Measurements from ENCODE around the gene CHCHD3. TPM values are rescaled to one million over a fixed set of nuclear protein-coding genes. Genes with fewer than 3 reads are reported as not detected.

Gene CHCHD3
- polyA plus RNA-seq, 1 donor (not counting 4 experiments of a cell fraction or from before 2014, with no cell fraction given), result 59.2 TPM

- FAIRE-seq, result no peak
- TF ChIP-seq, protein P1, sequence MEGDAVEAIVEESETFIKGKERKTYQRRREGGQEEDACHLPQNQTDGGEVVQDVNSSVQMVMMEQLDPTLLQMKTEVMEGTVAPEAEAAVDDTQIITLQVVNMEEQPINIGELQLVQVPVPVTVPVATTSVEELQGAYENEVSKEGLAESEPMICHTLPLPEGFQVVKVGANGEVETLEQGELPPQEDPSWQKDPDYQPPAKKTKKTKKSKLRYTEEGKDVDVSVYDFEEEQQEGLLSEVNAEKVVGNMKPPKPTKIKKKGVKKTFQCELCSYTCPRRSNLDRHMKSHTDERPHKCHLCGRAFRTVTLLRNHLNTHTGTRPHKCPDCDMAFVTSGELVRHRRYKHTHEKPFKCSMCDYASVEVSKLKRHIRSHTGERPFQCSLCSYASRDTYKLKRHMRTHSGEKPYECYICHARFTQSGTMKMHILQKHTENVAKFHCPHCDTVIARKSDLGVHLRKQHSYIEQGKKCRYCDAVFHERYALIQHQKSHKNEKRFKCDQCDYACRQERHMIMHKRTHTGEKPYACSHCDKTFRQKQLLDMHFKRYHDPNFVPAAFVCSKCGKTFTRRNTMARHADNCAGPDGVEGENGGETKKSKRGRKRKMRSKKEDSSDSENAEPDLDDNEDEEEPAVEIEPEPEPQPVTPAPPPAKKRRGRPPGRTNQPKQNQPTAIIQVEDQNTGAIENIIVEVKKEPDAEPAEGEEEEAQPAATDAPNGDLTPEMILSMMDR (optimal IDR thresholded peaks at IDR 0.05 in 1 of 3, IDR thresholded peaks at IDR 0.05 in 1 of 3, conservative IDR thresholded peaks at IDR 0.05 in 1 of 3; ENCODE audit: extremely low read depth in 1 of 3, insufficient read depth in 2 of 3, low read length in 3 of 3), result no peak
- TF ChIP-seq EZH2 (IDR thresholded peaks at IDR 0.05; ENCODE audit: low read length), result no peak
- Histone ChIP-seq H3K36me3 (ENCODE audit: control insufficient read depth in 2 of 2, extremely low read depth in 1 of 2, insufficient read depth in 2 of 2, low read length in 2 of 2) (no peaks in the 10 kb centered on the region), H3K4me3 (ENCODE audit: control insufficient read depth in 2 of 3, extremely low read depth in 1 of 3, insufficient read depth in 2 of 3, low read depth in 1 of 3, low read length in 3 of 3) (no peak overlapping the region), H3K27me3 (ENCODE audit: control insufficient read depth, extremely low read depth, insufficient read depth, low read length) (peaks cover 6% of the 10 kb centered on the region), H4K20me1 (ENCODE audit: control insufficient read depth, extremely low read depth, insufficient read depth, low read length) (no peaks in the 10 kb centered on the region), H3K79me2 (ENCODE audit: control insufficient read depth, insufficient read depth, low read length) (no peaks in the 10 kb centered on the region), H3K27ac (ENCODE audit: control insufficient read depth, insufficient read depth, low read length) (no peak overlapping the region), H3K9me3 (ENCODE audit: control insufficient read depth, low read depth, low read length) (no peaks in the 10 kb centered on the region), H3K9me1 (ENCODE audit: control insufficient read depth, extremely low read depth, insufficient read depth, low read length) (no peaks in the 10 kb centered on the region), H3K9ac (ENCODE audit: control insufficient read depth, extremely low read depth, insufficient read depth, low read length) (no peak overlapping the region), H3K4me2 (ENCODE audit: control insufficient read depth, extremely low read depth, insufficient read depth, low read depth, low read length) (no peak overlapping the region), H2AFZ (ENCODE audit: control insufficient read depth, low read length) (no peak overlapping the region), H3K4me1 (ENCODE audit: control insufficient read depth, extremely low read depth, insufficient read depth, low read length) (no peaks in the 10 kb centered on the region)
- no peak for DNase-seq (ENCODE audit: low read depth, low spot score)
- dilution Hi-C loops (cut with MboI; ENCODE audit: extremely low pct_ligation_motif_present, low sequenced_read_pairs), result no loop called here
Observed at GRCh38 chr7:132768099-132768498, 313.8 kb downstream of the CHCHD3 start.

- no peaks in the 10 kb centered on the region for H3K9me1 ChIP-seq (ENCODE audit: control insufficient read depth, extremely low read depth, insufficient read depth, low read length)
- H3K36me3 ChIP-seq (ENCODE audit: control insufficient read depth in 2 of 2, extremely low read depth in 1 of 2, insufficient read depth in 2 of 2, low read length in 2 of 2), result no peaks in the 10 kb centered on the region
- FAIRE-seq (no peak), DNase-seq (ENCODE audit: low read depth, low spot score) (no peak)
- H4K20me1 ChIP-seq (ENCODE audit: control insufficient read depth, extremely low read depth, insufficient read depth, low read length), result no peaks in the 10 kb centered on the region
- no peaks in the 10 kb centered on the region for H3K9me3 ChIP-seq (ENCODE audit: control insufficient read depth, low read depth, low read length)
- no peak overlapping the region for H3K4me2 ChIP-seq (ENCODE audit: control insufficient read depth, extremely low read depth, insufficient read depth, low read depth, low read length)
- no peaks in the 10 kb centered on the region for H3K4me1 ChIP-seq (ENCODE audit: control insufficient read depth, extremely low read depth, insufficient read depth, low read length)
- peaks cover 11% of the 10 kb centered on the region for H3K27me3 ChIP-seq (ENCODE audit: control insufficient read depth, extremely low read depth, insufficient read depth, low read length)
- H3K79me2 ChIP-seq (ENCODE audit: control insufficient read depth, insufficient read depth, low read length), result no peaks in the 10 kb centered on the region
- no peak overlapping the region for H3K4me3 ChIP-seq (ENCODE audit: control insufficient read depth in 2 of 3, extremely low read depth in 1 of 3, insufficient read depth in 2 of 3, low read depth in 1 of 3, low read length in 3 of 3)
- no peak overlapping the region for H2AFZ ChIP-seq (ENCODE audit: control insufficient read depth, low read length)
- dilution Hi-C loops (cut with MboI; ENCODE audit: extremely low pct_ligation_motif_present, low sequenced_read_pairs), result no loop called here
- H3K9ac ChIP-seq (ENCODE audit: control insufficient read depth, extremely low read depth, insufficient read depth, low read length), result no peak overlapping the region
- TF ChIP-seq, protein P1 (optimal IDR thresholded peaks at IDR 0.05 in 1 of 3, IDR thresholded peaks at IDR 0.05 in 1 of 3, conservative IDR thresholded peaks at IDR 0.05 in 1 of 3; ENCODE audit: extremely low read depth in 1 of 3, insufficient read depth in 2 of 3, low read length in 3 of 3), result no peak
- TF ChIP-seq EZH2 (IDR thresholded peaks at IDR 0.05; ENCODE audit: low read length), result no peak
- no peak overlapping the region for H3K27ac ChIP-seq (ENCODE audit: control insufficient read depth, insufficient read depth, low read length)
Observed at GRCh38 chr7:132767378-132767777, 314.5 kb downstream of the CHCHD3 start.
